Mesothelial cell of epicardium (in vitro differentiated cells): ENCODE results near the gene ATF7. TPM values are rescaled to one million over a fixed set of nuclear protein-coding genes. Genes with fewer than 3 reads are reported as not detected.

Experiments
- DNase-seq, 2 experiments: peaks; one replicate each; pipeline ENCODE4 v3.0.0; 2021; ENCODE audit warnings: low spot score in 2 of 2; ENCODE audit not compliant: unreplicated experiment in 2 of 2
- H3K27ac Mint-ChIP-seq: 2 replicates; pipeline ENCODE4 v1.8.0; 2021; ENCODE audit warnings: mixed read lengths
- H3K27me3 Mint-ChIP-seq: 2 replicates; pipeline ENCODE4 v1.8.0; 2021; ENCODE audit warnings: low read depth, mixed read lengths
- H3K36me3 Mint-ChIP-seq: 2 replicates; pipeline ENCODE4 v1.8.0; 2021; ENCODE audit warnings: mixed read lengths
- H3K4me1 Mint-ChIP-seq: 2 replicates; pipeline ENCODE4 v1.8.0; 2021; ENCODE audit warnings: mixed read lengths
- H3K4me3 Mint-ChIP-seq: 2 replicates; pipeline ENCODE4 v1.8.0; 2021; ENCODE audit warnings: mild to moderate bottlenecking, moderate library complexity, mixed read lengths
- H3K9me3 Mint-ChIP-seq: 2 replicates; pipeline ENCODE4 v1.8.0; 2021; ENCODE audit warnings: mixed read lengths
- total RNA-seq: library from RNA; stranded (reverse); gene quantifications from 3 replicates; pipeline ENCODE4 v1.2.1, GENCODE V29; 2021
- TF ChIP-seq, protein P1 (sequence below): fragments of 200-600 bp; sonication (generic); IDR thresholded peaks from one replicate; pipeline ENCODE4 v1.5.0; 2021; ENCODE audit warnings: antibody characterized with exemption; ENCODE audit not compliant: unreplicated experiment

ATF7 gene
- total RNA-seq, 1 donor from 2014 or later: 36.3 TPM

DNA sequence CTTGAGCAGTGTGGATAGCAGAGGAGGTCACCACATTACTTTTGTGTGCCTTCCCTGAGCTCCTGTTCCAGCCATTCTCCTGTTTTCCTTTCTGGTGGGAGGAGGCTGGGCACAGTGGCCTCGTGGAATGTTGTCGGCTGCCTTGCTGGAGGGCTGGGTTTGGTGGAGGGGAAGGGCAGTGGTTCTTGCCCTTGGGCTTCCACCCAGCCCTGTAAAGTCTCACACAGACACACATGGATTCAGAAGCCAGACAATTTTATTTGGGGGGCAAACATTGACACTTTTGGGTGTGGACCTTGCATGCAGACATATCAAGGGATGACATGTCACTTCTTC is 119.8 kb downstream of the ATF7 start:
- Mint-ChIP-seq H3K27me3 (no peaks in the 10 kb centered on the region), H3K36me3 (peaks cover 6% of the 10 kb centered on the region), H3K4me3 (no peak overlapping the region), H3K9me3 (no peaks in the 10 kb centered on the region), H3K27ac (peak overlapping the region; percentile 4), H3K4me1 (peaks cover 11% of the 10 kb centered on the region)
- DNase-seq: no peak
- TF ChIP-seq, protein P1, sequence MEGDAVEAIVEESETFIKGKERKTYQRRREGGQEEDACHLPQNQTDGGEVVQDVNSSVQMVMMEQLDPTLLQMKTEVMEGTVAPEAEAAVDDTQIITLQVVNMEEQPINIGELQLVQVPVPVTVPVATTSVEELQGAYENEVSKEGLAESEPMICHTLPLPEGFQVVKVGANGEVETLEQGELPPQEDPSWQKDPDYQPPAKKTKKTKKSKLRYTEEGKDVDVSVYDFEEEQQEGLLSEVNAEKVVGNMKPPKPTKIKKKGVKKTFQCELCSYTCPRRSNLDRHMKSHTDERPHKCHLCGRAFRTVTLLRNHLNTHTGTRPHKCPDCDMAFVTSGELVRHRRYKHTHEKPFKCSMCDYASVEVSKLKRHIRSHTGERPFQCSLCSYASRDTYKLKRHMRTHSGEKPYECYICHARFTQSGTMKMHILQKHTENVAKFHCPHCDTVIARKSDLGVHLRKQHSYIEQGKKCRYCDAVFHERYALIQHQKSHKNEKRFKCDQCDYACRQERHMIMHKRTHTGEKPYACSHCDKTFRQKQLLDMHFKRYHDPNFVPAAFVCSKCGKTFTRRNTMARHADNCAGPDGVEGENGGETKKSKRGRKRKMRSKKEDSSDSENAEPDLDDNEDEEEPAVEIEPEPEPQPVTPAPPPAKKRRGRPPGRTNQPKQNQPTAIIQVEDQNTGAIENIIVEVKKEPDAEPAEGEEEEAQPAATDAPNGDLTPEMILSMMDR: no peak

DNA sequence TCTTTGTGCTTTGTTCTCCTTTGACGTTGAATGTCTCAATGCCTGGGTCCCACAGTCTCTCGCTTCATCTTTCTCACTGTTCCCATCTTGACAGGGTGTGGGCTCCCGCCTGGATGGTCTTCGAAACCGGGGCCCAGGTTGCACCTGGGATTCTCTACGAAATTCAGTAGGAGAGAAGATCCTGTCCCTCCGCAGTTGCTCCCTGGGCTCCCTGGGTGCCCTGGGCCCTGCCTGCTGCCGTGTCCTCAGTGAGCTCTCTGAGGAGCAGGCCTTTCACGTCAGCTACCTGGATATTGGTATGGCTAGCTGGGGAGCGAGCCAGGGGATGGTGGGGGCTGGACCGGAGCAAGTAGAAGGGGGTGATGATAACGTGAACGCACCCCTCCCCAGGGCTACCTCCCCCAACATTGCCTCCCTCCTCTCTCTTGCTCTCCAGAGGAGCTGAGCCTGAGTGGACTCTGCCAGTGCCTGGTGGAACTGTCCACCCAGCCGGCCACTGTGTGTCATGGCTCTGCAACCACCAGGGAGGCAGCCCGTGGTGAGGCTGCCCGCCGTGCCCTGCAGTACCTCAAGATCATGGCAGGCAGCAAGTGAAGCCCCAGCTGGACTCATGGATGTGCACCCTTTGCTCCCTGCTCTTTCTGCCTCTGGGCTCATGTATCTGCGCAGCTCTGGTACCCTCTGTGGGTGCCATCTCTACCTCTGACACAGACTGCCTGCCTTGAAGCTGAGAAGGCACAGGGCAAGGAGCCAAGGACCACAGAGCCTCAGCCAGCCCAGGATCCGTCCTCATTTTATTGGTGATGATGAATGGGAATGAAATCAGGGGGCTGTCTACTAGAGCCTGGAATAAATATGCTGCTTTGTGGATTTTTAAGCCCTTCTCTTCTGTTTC is 120.4 kb downstream of the ATF7 start:
- Mint-ChIP-seq H3K27ac (peak overlapping the region; percentile 4), H3K27me3 (no peaks in the 10 kb centered on the region), H3K36me3 (peaks cover 6% of the 10 kb centered on the region), H3K4me1 (peaks cover 11% of the 10 kb centered on the region), H3K4me3 (no peak overlapping the region), H3K9me3 (no peaks in the 10 kb centered on the region)
- TF ChIP-seq, protein P1: no peak
- DNase-seq: no peak

DNA sequence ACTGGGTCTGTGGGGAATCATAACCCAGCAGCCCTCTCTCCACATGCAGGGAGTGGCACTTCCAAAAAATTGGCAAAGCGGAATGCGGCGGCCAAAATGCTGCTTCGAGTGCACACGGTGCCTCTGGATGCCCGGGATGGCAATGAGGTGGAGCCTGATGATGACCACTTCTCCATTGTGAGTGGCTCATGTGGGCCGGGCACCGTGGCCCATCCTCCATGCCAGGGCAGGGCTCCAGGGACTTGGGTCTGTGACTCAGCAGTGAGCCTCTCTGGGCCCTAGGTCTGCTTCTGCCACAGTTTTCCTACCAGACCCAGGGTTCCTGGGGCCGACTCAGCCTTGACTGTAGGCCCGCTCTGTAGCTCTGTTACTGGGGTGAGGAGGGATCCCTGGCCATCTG is 121.1 kb downstream of the ATF7 start:
- Mint-ChIP-seq H3K36me3 (peaks cover 6% of the 10 kb centered on the region), H3K4me1 (peaks cover 16% of the 10 kb centered on the region), H3K27me3 (no peaks in the 10 kb centered on the region), H3K9me3 (no peaks in the 10 kb centered on the region), H3K27ac (no peak overlapping the region), H3K4me3 (no peak overlapping the region)
- no peak for DNase-seq
- TF ChIP-seq, protein P1: no peak

DNA sequence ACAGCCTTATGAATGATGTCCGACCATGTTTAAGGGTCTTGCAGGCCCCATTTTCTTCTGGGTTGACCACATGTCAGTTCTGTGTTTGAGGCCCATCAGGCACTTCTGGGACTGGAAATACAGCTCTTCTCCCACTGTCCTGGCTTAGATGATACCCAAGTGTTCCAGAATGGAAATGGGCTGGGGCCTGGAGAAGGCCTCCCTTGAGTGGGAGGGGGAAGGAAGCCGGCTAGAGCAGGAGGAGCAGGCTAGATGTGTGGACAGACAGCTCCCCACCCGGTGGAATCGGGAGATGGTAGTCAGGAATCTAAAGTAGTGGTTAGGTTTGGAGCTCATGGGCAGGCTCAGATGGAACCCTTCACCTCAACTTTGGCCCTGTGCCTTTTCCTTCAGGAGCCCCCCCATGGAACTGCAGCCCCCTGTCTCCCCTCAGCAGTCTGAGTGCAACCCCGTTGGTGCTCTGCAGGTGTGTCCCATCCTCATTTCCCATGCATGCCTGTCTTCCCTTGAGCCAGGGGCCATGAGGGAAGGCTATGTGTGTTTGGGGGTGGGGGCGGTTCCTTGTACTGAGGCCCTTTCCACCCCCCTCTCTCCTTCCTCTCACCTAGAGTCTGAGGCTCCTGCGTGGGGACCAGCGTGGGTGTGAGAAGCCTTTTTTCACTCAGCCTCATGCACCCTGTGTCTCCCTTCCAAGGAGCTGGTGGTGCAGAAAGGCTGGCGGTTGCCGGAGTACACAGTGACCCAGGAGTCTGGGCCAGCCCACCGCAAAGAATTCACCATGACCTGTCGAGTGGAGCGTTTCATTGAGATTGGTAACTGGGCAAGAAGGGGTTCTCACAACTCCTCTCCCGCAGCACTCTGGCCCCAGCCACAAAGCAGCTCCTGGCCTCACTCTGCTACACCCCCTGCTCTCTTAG is 121.9 kb downstream of the ATF7 start:
- Mint-ChIP-seq H3K36me3 (peaks cover 6% of the 10 kb centered on the region), H3K27me3 (no peaks in the 10 kb centered on the region), H3K4me1 (peaks cover 20% of the 10 kb centered on the region), H3K9me3 (no peaks in the 10 kb centered on the region), H3K27ac (peak overlapping the region; percentile 1), H3K4me3 (no peak overlapping the region)
- DNase-seq: no peak
- TF ChIP-seq, protein P1: no peak

DNA sequence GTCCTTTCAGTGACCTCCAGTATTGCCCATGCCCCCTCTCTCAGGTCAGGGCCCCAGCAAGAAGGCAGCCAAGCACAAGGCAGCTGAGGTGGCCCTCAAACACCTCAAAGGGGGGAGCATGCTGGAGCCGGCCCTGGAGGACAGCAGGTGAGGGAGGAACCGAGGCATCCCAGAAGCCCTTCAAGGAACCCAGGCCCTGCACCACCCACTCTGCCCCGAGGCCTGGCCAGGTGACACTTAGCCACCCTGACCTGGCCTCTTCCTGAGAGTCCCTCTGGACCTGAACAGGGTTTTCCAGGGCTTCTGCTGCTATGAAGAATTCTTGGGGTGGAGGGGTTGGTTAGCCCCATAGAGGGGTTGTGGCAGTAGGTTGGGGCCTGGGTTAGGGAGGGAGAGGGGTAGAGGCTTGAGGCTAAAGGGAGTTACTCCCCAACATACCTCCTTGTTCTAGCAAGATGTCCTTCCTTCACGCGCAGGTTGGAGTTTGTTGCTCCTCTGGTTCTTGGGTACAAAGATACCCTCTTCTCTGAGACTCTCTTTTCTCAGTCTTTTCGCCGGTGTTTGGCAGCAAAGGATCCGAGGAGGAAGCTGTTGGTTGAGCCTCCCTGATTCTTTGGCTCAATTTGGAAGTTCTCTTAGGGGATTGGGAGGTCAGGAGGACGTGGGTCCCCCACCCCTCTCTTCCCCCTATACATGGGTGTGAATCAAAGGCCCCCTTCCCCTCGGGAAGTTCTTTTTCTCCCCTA is 123.0 kb downstream of the ATF7 start:
- Mint-ChIP-seq H3K4me1 (peaks cover 29% of the 10 kb centered on the region), H3K9me3 (no peaks in the 10 kb centered on the region), H3K36me3 (peaks cover 6% of the 10 kb centered on the region), H3K27ac (peak overlapping the region; percentile 50), H3K4me3 (no peak overlapping the region), H3K27me3 (no peaks in the 10 kb centered on the region)
- TF ChIP-seq, protein P1: no peak
- no peak for DNase-seq
